Neural cell (in vitro differentiated cells): ENCODE results near the gene RAI1.

Experiments used
- CTCF ChIP-seq: fragments of 450-650 bp; IDR thresholded peaks from 2 replicates; pipeline ENCODE4 v1.5.1; 2014; ENCODE audit warnings: antibody characterized with exemption, mild to moderate bottlenecking, moderate library complexity; ENCODE audit not compliant: poor library complexity, severe bottlenecking
- EP300 ChIP-seq: fragments of 450-650 bp; conservative IDR thresholded peaks from 2 replicates; pipeline ENCODE4 v1.6.1; 2014; ENCODE audit warnings: antibody characterized with exemption, mild to moderate bottlenecking, moderate library complexity; ENCODE audit not compliant: poor library complexity, severe bottlenecking
- EZH2 ChIP-seq: fragments of 200-600, 300-800 bp; shearing (Covaris generic), sonication (generic); IDR thresholded peaks from 2 replicates; pipeline ENCODE4 v1.6.1; 2014; ENCODE audit warnings: antibody characterized with exemption, low read length, borderline replicate concordance, mild to moderate bottlenecking; ENCODE audit not compliant: insufficient read depth, poor library complexity, severe bottlenecking
- MXI1 ChIP-seq: fragments of 450-650 bp; conservative IDR thresholded peaks from 2 replicates; pipeline ENCODE4 v1.6.1; 2014; ENCODE audit warnings: antibody characterized with exemption, mild to moderate bottlenecking; ENCODE audit not compliant: poor library complexity, severe bottlenecking
- POLR2AphosphoS5 ChIP-seq: IDR thresholded peaks from 2 replicates; pipeline ENCODE4 v1.6.1; 2012
- REST ChIP-seq: IDR thresholded peaks from 2 replicates; pipeline ENCODE4 v1.6.1; 2012; ENCODE audit warnings: borderline replicate concordance
- SMC3 ChIP-seq: fragments of 450-650 bp; conservative IDR thresholded peaks from 2 replicates; pipeline ENCODE4 v1.6.1; 2014; ENCODE audit warnings: antibody characterized with exemption, mild to moderate bottlenecking, moderate library complexity; ENCODE audit not compliant: poor library complexity
- TAF1 ChIP-seq: IDR thresholded peaks from 2 replicates; pipeline ENCODE4 v1.6.1; 2012; ENCODE audit warnings: low read depth

- TF ChIP-seq CTCF (no peak), POLR2AphosphoS5 (no peak), SMC3 (peak; percentile 22), EZH2 (no peak), EP300 (no peak), MXI1 (no peak), TAF1 (no peak), REST (no peak)
Observed at GRCh38 chr17:17758941-17759563, 77.8 kb downstream of the RAI1 start.
